Measurements from ENCODE around the gene CPT1A. TPM values are rescaled to one million over a fixed set of nuclear protein-coding genes. Genes with fewer than 3 reads are reported as not detected.

Gene CPT1A
- polyA plus RNA-seq, 1 of the 3 experiments (the other 2 are of a cell fraction) = 31.2 TPM

DNA sequence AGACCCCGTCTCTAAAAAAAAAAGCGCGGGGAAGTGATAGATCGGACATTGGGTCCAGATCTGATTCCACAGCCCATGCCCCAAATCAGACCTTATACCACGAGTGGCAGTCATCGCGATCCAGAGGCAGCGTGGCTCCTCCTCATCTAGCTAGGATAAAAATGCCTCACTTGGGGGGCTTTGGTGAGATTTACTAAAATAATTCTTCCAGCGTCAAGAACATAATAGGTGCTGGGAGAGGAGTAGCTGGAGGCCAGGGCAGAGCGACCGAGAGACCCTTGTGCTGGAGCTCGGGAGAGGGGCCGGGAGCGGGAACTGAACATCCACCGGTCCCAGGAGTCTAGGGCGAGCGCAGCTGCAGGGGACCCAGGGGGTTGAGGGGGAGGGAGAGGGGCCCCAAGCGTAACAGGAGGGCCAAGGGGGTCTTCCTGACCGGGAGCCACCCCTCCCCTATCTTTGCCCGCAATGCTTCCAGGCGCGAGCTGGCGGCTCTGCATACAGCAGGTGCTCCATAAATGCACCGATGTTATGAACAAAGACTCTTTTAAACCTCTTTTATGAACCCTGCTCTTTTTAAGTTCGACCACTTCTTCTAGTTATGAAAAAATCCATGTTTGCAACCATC is 823 bp upstream of the CPT1A start:
- peak overlapping the region in 1 of 2 experiments; percentile 82; a peak in 1 of 4 replicates for H3K4me3 ChIP-seq (ENCODE audit: low read depth in 2 of 2, low read length in 1 of 2)
- no peaks in the 10 kb centered on the region for H3K36me3 ChIP-seq (replicated peaks in 1 of 2; ENCODE audit: control insufficient read depth in 1 of 2, insufficient read depth in 2 of 2, low read length in 1 of 2)
- no peak overlapping the region for H3K27ac ChIP-seq (ENCODE audit: low read depth in 2 of 2, low read length in 1 of 2)
- no peaks in the 10 kb centered on the region for H3K9me2 ChIP-seq
- ChIA-PET POLR2A (no interaction called here), CTCF (interaction anchor here (0.5 to 2.4 kb wide), 3 partner anchors 44 to 196 kb away, joined by 3 to 12 read pairs (median 3); no protein-coding TSS in a partner anchor)
- H3K4me1 ChIP-seq (ENCODE audit: control insufficient read depth in 1 of 2, insufficient read depth in 2 of 2, low read depth in 1 of 2, low read length in 1 of 2) = peaks cover 20 to 23% of the 10 kb centered on the region in 2 experiments
- H3K9me3 ChIP-seq = no peaks in the 10 kb centered on the region
- H4K20me1 ChIP-seq (ENCODE audit: insufficient read depth) = no peaks in the 10 kb centered on the region
- no peak for TF ChIP-seq TAF1 (IDR thresholded peaks at IDR 0.05; ENCODE audit: borderline replicate concordance, low read depth, low read length)
- TF ChIP-seq JUND (IDR thresholded peaks at IDR 0.05) = no peak
- no peak for TF ChIP-seq YY1 (IDR thresholded peaks at IDR 0.05; ENCODE audit: low read depth)
- TF ChIP-seq CHD2 (IDR thresholded peaks at IDR 0.05; ENCODE audit: low read length, partially characterized antibody) = no peak
- TF ChIP-seq, protein P1, sequence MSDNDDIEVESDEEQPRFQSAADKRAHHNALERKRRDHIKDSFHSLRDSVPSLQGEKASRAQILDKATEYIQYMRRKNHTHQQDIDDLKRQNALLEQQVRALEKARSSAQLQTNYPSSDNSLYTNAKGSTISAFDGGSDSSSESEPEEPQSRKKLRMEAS (IDR thresholded peaks at IDR 0.05; ENCODE audit: low read depth) = no peak
- TF ChIP-seq GATA2 (CRISPR knock-in tag; IDR thresholded peaks at IDR 0.05) = no peak
- TF ChIP-seq, protein P2, sequence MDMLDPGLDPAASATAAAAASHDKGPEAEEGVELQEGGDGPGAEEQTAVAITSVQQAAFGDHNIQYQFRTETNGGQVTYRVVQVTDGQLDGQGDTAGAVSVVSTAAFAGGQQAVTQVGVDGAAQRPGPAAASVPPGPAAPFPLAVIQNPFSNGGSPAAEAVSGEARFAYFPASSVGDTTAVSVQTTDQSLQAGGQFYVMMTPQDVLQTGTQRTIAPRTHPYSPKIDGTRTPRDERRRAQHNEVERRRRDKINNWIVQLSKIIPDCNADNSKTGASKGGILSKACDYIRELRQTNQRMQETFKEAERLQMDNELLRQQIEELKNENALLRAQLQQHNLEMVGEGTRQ (IDR thresholded peaks at IDR 0.05; ENCODE audit: borderline replicate concordance, low read depth, low read length) = no peak
- TF ChIP-seq FOXM1 (IDR thresholded peaks at IDR 0.05; ENCODE audit: low read depth) = no peak
- TF ChIP-seq, protein P3, sequence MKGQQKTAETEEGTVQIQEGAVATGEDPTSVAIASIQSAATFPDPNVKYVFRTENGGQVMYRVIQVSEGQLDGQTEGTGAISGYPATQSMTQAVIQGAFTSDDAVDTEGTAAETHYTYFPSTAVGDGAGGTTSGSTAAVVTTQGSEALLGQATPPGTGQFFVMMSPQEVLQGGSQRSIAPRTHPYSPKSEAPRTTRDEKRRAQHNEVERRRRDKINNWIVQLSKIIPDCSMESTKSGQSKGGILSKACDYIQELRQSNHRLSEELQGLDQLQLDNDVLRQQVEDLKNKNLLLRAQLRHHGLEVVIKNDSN (IDR thresholded peaks at IDR 0.05; ENCODE audit: borderline replicate concordance, low read depth) = no peak
- TF ChIP-seq SIN3A (IDR thresholded peaks at IDR 0.05; ENCODE audit: borderline replicate concordance, low read depth, low read length) = no peak
- TF ChIP-seq TEAD4 (IDR thresholded peaks at IDR 0.05; ENCODE audit: borderline replicate concordance, insufficient read depth) = no peak
- TF ChIP-seq RXRA (IDR thresholded peaks at IDR 0.05; ENCODE audit: borderline replicate concordance, low read depth) = no peak
- TF ChIP-seq EP300 (IDR thresholded peaks at IDR 0.05; ENCODE audit: borderline replicate concordance in 1 of 2, low read depth in 1 of 2, low read length in 1 of 2) = no peak
- no peak for TF ChIP-seq RCOR1 (IDR thresholded peaks at IDR 0.05; ENCODE audit: low read length)
- TF ChIP-seq RFX5 (IDR thresholded peaks at IDR 0.05; ENCODE audit: low read length) = no peak
- no peaks in the 10 kb centered on the region for H3K27me3 ChIP-seq (ENCODE audit: insufficient read depth)
- H3K9ac ChIP-seq = no peak overlapping the region
- H2AFZ ChIP-seq (ENCODE audit: low read depth) = no peak overlapping the region; the same call in 1 of the 2 replicates
- peaks cover 34% of the 10 kb centered on the region for H3F3A ChIP-seq (replicated peaks; ENCODE audit: insufficient read depth)
- H3K79me2 ChIP-seq (ENCODE audit: insufficient read depth) = peaks cover 29% of the 10 kb centered on the region
- 0 out of 2 replicates have a peak overlapping the region, but pooled peaks have one; percentile 42 for H3K4me2 ChIP-seq
- WGBS (ENCODE audit: low lambda C conversion rate) = 95% methylated on average over 25 of the region's 25 CpGs
- no peak for DNase-seq

All from SK-N-SH (cell line).